Ovary (tissue), 9 donors: ENCODE measurements around the gene TMEM151B. TPM values are rescaled to one million over a fixed set of nuclear protein-coding genes. Genes with fewer than 3 reads are reported as not detected.

Experiments
- DNase-seq, 5 donors: peaks; one replicate each; pipeline ENCODE4 v3.0.0-alpha.2; 2019 to 2020
- H3K27ac ChIP-seq, 2 donors: fragments of 200-600 bp; one replicate each; pipeline versions ENCODE4 v1.5.1 to v1.8.0; 2019 to 2022
- H3K27me3 ChIP-seq: fragments of 200-600 bp; one replicate; pipeline ENCODE4 v1.8.0; 2022
- H3K36me3 ChIP-seq: fragments of 200-600 bp; sonication (generic); one replicate; pipeline ENCODE4 v1.5.1; 2019
- H3K4me1 ChIP-seq: one replicate; pipeline ENCODE4 v1.8.1; 2013; ENCODE audit warnings: mild to moderate bottlenecking, moderate library complexity; ENCODE audit not compliant: insufficient read depth
- H3K4me3 ChIP-seq: fragments of 200-600 bp; sonication (generic); one replicate; pipeline ENCODE4 v1.5.1; 2017
- H3K9me3 ChIP-seq, 2 donors: fragments of 200-600 bp in 1 of 2; sonication (generic) in 1 of 2; one replicate each; pipeline versions ENCODE4 v1.5.1 to v1.8.1; 2013 to 2019; ENCODE audit warnings: mild to moderate bottlenecking in 1 of 2, moderate library complexity in 1 of 2
- EP300 ChIP-seq: sonication (generic); formaldehyde crosslinking; IDR thresholded peaks from one replicate; pipeline ENCODE4 v1.6.1; 2017; ENCODE audit warnings: antibody characterized with exemption
- POLR2A ChIP-seq: fragments of 450-650 bp; IDR thresholded peaks from one replicate; pipeline ENCODE4 v1.6.1; 2017; ENCODE audit warnings: antibody characterized with exemption, mild to moderate bottlenecking, moderate library complexity
- WGBS, 3 donors: extraction: QIAGEN DNeasy Blood & Tissue Kit in 1 of 3; methylation state at CpG; one replicate each; pipeline versions ENCODE4 v1.1.5 to v1.1.7; 2013 to 2017; 5-methylcytosine and 5-hydroxymethylcytosine counted together
- intact Hi-C, 4 donors: fragments of 100-400 bp; cut with DNase I; formaldehyde crosslinking; loops; one replicate each; pipeline versions ENCODE4 v1.11.0 to v1.15.1; 2022 to 2023
- microRNA counts: library from miRNA; unstranded; fragments of <30 nt; microRNA quantifications from one replicate; lab custom pipeline; 2016
- polyA plus RNA-seq, 2 donors: library from polyadenylated mRNA; stranded (reverse); fragments of 200-250 nt in 1 of 2; fragments of 350-450 nt in 1 of 2; fragmentation: Illumina TruSeq in 1 of 2; extraction: RNeasy Lipid Tissue Mini Kit (QIAGEN cat#74804) in 1 of 2; gene quantifications; one replicate each; pipeline ENCODE4 v1.2.3, GENCODE V29; 2013 to 2014
- total RNA-seq, 7 donors: library from RNA; depleted of rRNA in 2 of 7; stranded (reverse); fragments of >200 nt in 2 of 7; fragmentation: NEBNext Ultra II Directional in 3 of 7; extraction: Animal tissue kit (Norgen Biotek cat#: 25700) in 3 of 7; gene quantifications; one replicate each; pipeline versions ENCODE4 v1.1.0 to v1.2.4, GENCODE V29; 2016 to 2023
- TF ChIP-seq, protein P1 (sequence below), 3 donors: fragments of 450-650 bp in 2 of 3; fragments of 200-600 bp in 1 of 3; IDR thresholded peaks; one replicate each; pipeline versions ENCODE4 v1.5.1 to v1.8.0; 2016 to 2022; ENCODE audit warnings: antibody characterized with exemption in 3 of 3, mild to moderate bottlenecking in 1 of 3
- donor health status: DM: no; HTN: no; CAD: no; lungs with moderate emphysema.
- donor health status: DM: no; HTN: no; CAD: no.
- donor health status: Bipolar disorder and iron deficiency.
- donor health status: DM: yes; HTN: yes; CAD: no.
- donor health status: DM: no; HTN: no; CAD: no.
- donor health status: DM: yes; HTN: yes; CAD: no.

The TMEM151B gene
- total and polyA plus RNA-seq, 9 donors, result under 0.01 to 0.12 (median 0.05) TPM; not detected in 4

DNA sequence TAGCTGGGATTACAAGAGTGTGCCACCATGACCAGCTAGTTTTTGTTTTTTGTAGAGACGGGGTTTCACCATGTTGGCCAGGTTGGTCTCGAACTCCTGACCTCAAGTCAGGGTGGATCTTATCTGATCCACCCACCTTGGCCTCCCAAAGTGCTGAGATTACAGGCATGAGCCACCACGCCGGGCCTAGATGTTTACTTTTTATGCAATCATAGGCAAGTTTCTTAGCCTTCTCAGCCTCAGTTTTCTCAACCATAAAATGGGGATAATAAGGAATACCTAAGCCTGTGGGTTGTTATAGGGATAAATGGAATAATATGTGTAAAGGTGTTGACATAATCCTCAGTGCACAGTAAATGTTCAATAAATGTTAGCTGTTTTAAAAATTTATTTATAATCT is 82.0 kb downstream of the TMEM151B start:
- Histone ChIP-seq H3K27me3 (no peaks in the 10 kb centered on the region), H3K4me3 (no peak overlapping the region), H3K4me1 (no peaks in the 10 kb centered on the region), H3K9me3 (peaks cover 0 to 2% of the 10 kb centered on the region in 2 donors), H3K36me3 (no peaks in the 10 kb centered on the region), H3K27ac (no peak overlapping the region)
- intact Hi-C loops, result no loop called here
- TF ChIP-seq POLR2A (no peak), EP300 (no peak)
- TF ChIP-seq, protein P1, sequence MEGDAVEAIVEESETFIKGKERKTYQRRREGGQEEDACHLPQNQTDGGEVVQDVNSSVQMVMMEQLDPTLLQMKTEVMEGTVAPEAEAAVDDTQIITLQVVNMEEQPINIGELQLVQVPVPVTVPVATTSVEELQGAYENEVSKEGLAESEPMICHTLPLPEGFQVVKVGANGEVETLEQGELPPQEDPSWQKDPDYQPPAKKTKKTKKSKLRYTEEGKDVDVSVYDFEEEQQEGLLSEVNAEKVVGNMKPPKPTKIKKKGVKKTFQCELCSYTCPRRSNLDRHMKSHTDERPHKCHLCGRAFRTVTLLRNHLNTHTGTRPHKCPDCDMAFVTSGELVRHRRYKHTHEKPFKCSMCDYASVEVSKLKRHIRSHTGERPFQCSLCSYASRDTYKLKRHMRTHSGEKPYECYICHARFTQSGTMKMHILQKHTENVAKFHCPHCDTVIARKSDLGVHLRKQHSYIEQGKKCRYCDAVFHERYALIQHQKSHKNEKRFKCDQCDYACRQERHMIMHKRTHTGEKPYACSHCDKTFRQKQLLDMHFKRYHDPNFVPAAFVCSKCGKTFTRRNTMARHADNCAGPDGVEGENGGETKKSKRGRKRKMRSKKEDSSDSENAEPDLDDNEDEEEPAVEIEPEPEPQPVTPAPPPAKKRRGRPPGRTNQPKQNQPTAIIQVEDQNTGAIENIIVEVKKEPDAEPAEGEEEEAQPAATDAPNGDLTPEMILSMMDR (IDR thresholded peaks at IDR 0.05), result no peak
- DNase-seq, result no peak
- 82 to 83% (median 82%) methylated on average over 4 of the region's 4 CpGs for WGBS, 3 donors

DNA sequence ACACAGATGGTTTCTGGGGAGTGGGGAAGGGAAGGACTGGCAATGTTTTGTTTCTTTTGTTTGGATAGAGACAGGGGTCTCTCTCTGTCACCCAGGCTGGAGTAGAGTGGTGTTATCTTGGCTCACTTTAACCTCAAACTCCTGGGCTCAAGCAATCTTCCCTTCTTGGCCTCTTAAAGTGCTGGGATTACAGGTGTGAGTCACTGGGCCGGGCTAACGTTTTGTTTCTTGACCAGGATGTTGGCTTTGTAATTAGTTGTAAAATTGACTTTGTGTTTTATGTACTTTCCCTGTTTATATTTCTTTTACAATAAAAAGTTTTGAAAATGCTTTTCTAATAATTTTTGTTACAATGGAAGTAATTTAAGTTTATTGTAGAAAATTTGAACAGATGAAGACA is 83.1 kb downstream of the TMEM151B start:
- H3K4me1 ChIP-seq, result no peaks in the 10 kb centered on the region
- H3K27me3 ChIP-seq, result no peaks in the 10 kb centered on the region
- no peak overlapping the region for H3K27ac ChIP-seq
- H3K4me3 ChIP-seq, result no peak overlapping the region
- no peaks in the 10 kb centered on the region for H3K36me3 ChIP-seq
- 59 to 77% (median 65%) methylated on average over 2 of the region's 2 CpGs for WGBS, 3 donors
- H3K9me3 ChIP-seq, result peaks cover 0 to 2% of the 10 kb centered on the region in 2 donors
- TF ChIP-seq POLR2A (no peak), EP300 (no peak)
- TF ChIP-seq, protein P1 (IDR thresholded peaks at IDR 0.05), result no peak
- intact Hi-C loops, result no loop called here
- DNase-seq, result no peak

GRCh38 chr6:44355640-44356039 is 85.4 kb downstream of the TMEM151B start:
- no peak for DNase-seq
- Histone ChIP-seq H3K27ac (no peak overlapping the region), H3K9me3 (peaks cover 0 to 2% of the 10 kb centered on the region in 2 donors), H3K36me3 (no peaks in the 10 kb centered on the region), H3K4me1 (no peaks in the 10 kb centered on the region), H3K27me3 (no peaks in the 10 kb centered on the region), H3K4me3 (no peak overlapping the region)
- WGBS, 3 donors, result 67 to 79% (median 79%) methylated on average over 4 of the region's 4 CpGs
- intact Hi-C loops, result no loop called here
- TF ChIP-seq, protein P1 (IDR thresholded peaks at IDR 0.05), result no peak
- TF ChIP-seq EP300 (no peak), POLR2A (no peak)

GRCh38 chr6:44356487-44356886 is 86.2 kb downstream of the TMEM151B start:
- intact Hi-C loops, result no loop called here
- Histone ChIP-seq H3K4me3 (no peak overlapping the region), H3K36me3 (no peaks in the 10 kb centered on the region), H3K4me1 (no peaks in the 10 kb centered on the region), H3K27ac (no peak overlapping the region), H3K27me3 (no peaks in the 10 kb centered on the region), H3K9me3 (peaks cover 0 to 2% of the 10 kb centered on the region in 2 donors)
- 24 to 52% (median 29%) methylated on average over 1 of the region's 1 CpG for WGBS, 3 donors
- no peak for DNase-seq
- TF ChIP-seq EP300 (no peak), POLR2A (no peak)
- TF ChIP-seq, protein P1 (IDR thresholded peaks at IDR 0.05), result no peak

MicroRNA genes within 50 kb of the gene (microRNA counts, 767-probe panel; counts per million panel counts)
- microRNA hsa-miR-4647 (lab: Ali Mortazavi, UCI), result 530 counts per million, percentile 78 among the panel's probes with 10 or more counts

Other genes starting within 250 kb of the TMEM151B start
- 10 to 100 TPM; 21.5 to 35.9 (median 24.9) TPM for gene MRPL14, start 143.0 kb upstream of the TMEM151B start, total RNA-seq
- gene MRPL14, start 143.0 kb upstream of the TMEM151B start, polyA plus RNA-seq, result 10 to 100 TPM; 20.8 to 23.3 TPM
- gene TMEM63B, start 142.9 kb upstream of the TMEM151B start, total RNA-seq, result 10 to 100 TPM in 6 of 7 donors, 1 to 10 TPM in 1; 7.5 to 20.6 (median 16.5) TPM
- gene TMEM63B, start 142.9 kb upstream of the TMEM151B start, polyA plus RNA-seq, result 10 to 100 TPM; 11.7 to 25.7 TPM
- under 1 TPM in 3 of 7 donors, not detected in 4; 0.18 to 0.22 (median 0.20) TPM for gene CAPN11, start 111.6 kb upstream of the TMEM151B start, total RNA-seq
- gene CAPN11, start 111.6 kb upstream of the TMEM151B start, polyA plus RNA-seq, result under 1 TPM; 0.17 to 0.38 TPM
- under 1 TPM in 2 of 7 donors, not detected in 5; 0.43 to 0.50 TPM for gene MYMX, start 53.5 kb upstream of the TMEM151B start, total RNA-seq
- gene MYMX, start 53.5 kb upstream of the TMEM151B start, polyA plus RNA-seq, result under 1 TPM; 0.40 to 0.42 TPM
- 10 to 100 TPM; 11.2 to 35.4 (median 30.2) TPM for gene SLC29A1, start 46.9 kb upstream of the TMEM151B start, total RNA-seq
- 10 to 100 TPM; 24.8 to 54.0 TPM for gene SLC29A1, start 46.9 kb upstream of the TMEM151B start, polyA plus RNA-seq
- gene HSP90AB1, start 23.3 kb upstream of the TMEM151B start, total RNA-seq, result 1,000 to 10,000 TPM in 6 of 7 donors, 100 to 1,000 TPM in 1; 820 to 1,796 (median 1,051) TPM
- gene HSP90AB1, start 23.3 kb upstream of the TMEM151B start, polyA plus RNA-seq, result 1,000 to 10,000 TPM in 1 of 2 donors, 100 to 1,000 TPM in 1; 972 to 1,905 TPM
- 10 to 100 TPM; 19.7 to 41.0 (median 29.7) TPM for gene SLC35B2, start 12.9 kb upstream of the TMEM151B start, total RNA-seq
- gene SLC35B2, start 12.9 kb upstream of the TMEM151B start, polyA plus RNA-seq, result 10 to 100 TPM; 21.0 to 23.9 TPM
- gene NFKBIE, start 4.9 kb upstream of the TMEM151B start, total RNA-seq, result 10 to 100 TPM in 2 of 7 donors, 1 to 10 TPM in 5; 2.8 to 93.6 (median 4.9) TPM
- gene NFKBIE, start 4.9 kb upstream of the TMEM151B start, polyA plus RNA-seq, result 1 to 10 TPM; 2.7 to 6.8 TPM
- 10 to 100 TPM in 6 of 7 donors, 1 to 10 TPM in 1; 9.2 to 15.5 (median 14.2) TPM for gene AARS2, start 42.9 kb downstream of the TMEM151B start, total RNA-seq
- 1 to 10 TPM; 3.0 to 6.9 TPM for gene AARS2, start 42.9 kb downstream of the TMEM151B start, polyA plus RNA-seq
- 1 to 10 TPM in 1 of 7 donors, under 1 TPM in 2, not detected in 4; 0.25 to 1.4 (median 0.28) TPM for gene SPATS1, start 72.2 kb downstream of the TMEM151B start, total RNA-seq
- not detected for gene SPATS1, start 72.2 kb downstream of the TMEM151B start, polyA plus RNA-seq
- gene CDC5L, start 117.3 kb downstream of the TMEM151B start, total RNA-seq, result 10 to 100 TPM; 15.0 to 24.0 (median 19.7) TPM
- 10 to 100 TPM; 13.0 to 17.2 TPM for gene CDC5L, start 117.3 kb downstream of the TMEM151B start, polyA plus RNA-seq